Upper lobe of right lung (tissue), 1 donor: Measurements from ENCODE around the gene NSG1. TPM values are rescaled to one million over a fixed set of nuclear protein-coding genes. Genes with fewer than 3 reads are reported as not detected.

ENCODE experiments used
- ATAC-seq: fragments of 200-7000 bp; cut with Tn5 transposase; one replicate; pipeline ENCODE4 v1.9.1; 2020; ENCODE audit warnings: mild to moderate bottlenecking, moderate library complexity
- DNase-seq: peaks from one replicate; pipeline ENCODE4 v3.0.0-alpha.2; 2020
- H3K27ac ChIP-seq: fragments of 200-600 bp; one replicate; pipeline ENCODE4 v1.8.0; 2022
- H3K27me3 ChIP-seq: fragments of 200-600 bp; one replicate; pipeline ENCODE4 v1.8.0; 2022; ENCODE audit warnings: mild to moderate bottlenecking
- H3K36me3 ChIP-seq: fragments of 200-600 bp; one replicate; pipeline ENCODE4 v1.8.0; 2022
- H3K4me1 ChIP-seq: fragments of 200-600 bp; one replicate; pipeline ENCODE4 v1.8.0; 2022
- H3K4me3 ChIP-seq: fragments of 200-600 bp; one replicate; pipeline ENCODE4 v1.8.0; 2022; ENCODE audit warnings: mild to moderate bottlenecking
- H3K9me3 ChIP-seq: fragments of 200-600 bp; one replicate; pipeline ENCODE4 v1.8.0; 2022
- CTCF ChIP-seq: fragments of 200-600 bp; IDR thresholded peaks from one replicate; pipeline ENCODE4 v1.8.0; 2022; ENCODE audit warnings: antibody characterized with exemption
- intact Hi-C: fragments of 100-400 bp; cut with DNase I; formaldehyde crosslinking; loops from one replicate; pipeline ENCODE4 v1.11.0; 2022
- long read RNA-seq: library from polyadenylated mRNA; unstranded; transcript quantifications from one replicate; pipeline ENCODE4 v2.0.0, GENCODE V29; 2021
- total RNA-seq: library from RNA; stranded (reverse); fragmentation: NEBNext Ultra II Directional; extraction: Animal tissue kit (Norgen Biotek cat#: 25700); gene quantifications from one replicate; pipeline ENCODE4 v1.2.1, GENCODE V29; 2021
- donor health status: DM: no; HTN: yes; CAD: no; lungs with severe emphysema.

NSG1 gene
- 1.5 TPM for total RNA-seq
- long read RNA-seq, partial matches to known transcripts, result 0 of 1 reads
- long read RNA-seq, other reads (novel, unspliced or antisense), result 1 of 1 reads

GRCh38 chr4:4386736-4387392 lies at the start of gene NSG1:
NSG1 (plus strand) TSS chr4:4387102; CDS start chr4:4387630, 528 bp downstream.
- H3K27ac ChIP-seq, result no peak within 1 kb of the TSS
- H3K9me3 ChIP-seq, result no peaks in the 10 kb centered on the region
- TF ChIP-seq CTCF, result no peak
- DNase-seq (no peak), ATAC-seq (peak; percentile 28)
- no peaks in the 10 kb centered on the region for H3K36me3 ChIP-seq
- peaks cover 14% of the 10 kb centered on the region for H3K4me1 ChIP-seq
- intact Hi-C loops, result no loop called here
- peak within 1 kb of the TSS; percentile 38 for H3K4me3 ChIP-seq
- H3K27me3 ChIP-seq, result peaks cover 64% of the 10 kb centered on the region

- no peak overlapping the region for H3K4me3 ChIP-seq
- peak; percentile 42 for ATAC-seq
- H3K27me3 ChIP-seq, result no peaks in the 10 kb centered on the region
- H3K9me3 ChIP-seq, result no peaks in the 10 kb centered on the region
- H3K4me1 ChIP-seq, result no peaks in the 10 kb centered on the region
- DNase-seq, result no peak
- no peak overlapping the region for H3K27ac ChIP-seq
- no peak for TF ChIP-seq CTCF
- intact Hi-C loops, result loop anchor here (10.0 kb wide), 1 partner anchor 84 kb away; no protein-coding TSS in a partner anchor
- H3K36me3 ChIP-seq, result no peaks in the 10 kb centered on the region
These were observed 48.5 kb upstream of the NSG1 start for GRCh38 chr4:4338210-4339001.

GRCh38 chr4:4339504-4340085 lies 47.3 kb upstream of the NSG1 start:
- TF ChIP-seq CTCF, result no peak
- Histone ChIP-seq H3K27me3 (no peaks in the 10 kb centered on the region), H3K27ac (no peak overlapping the region), H3K4me3 (no peak overlapping the region), H3K9me3 (no peaks in the 10 kb centered on the region), H3K4me1 (no peaks in the 10 kb centered on the region), H3K36me3 (no peaks in the 10 kb centered on the region)
- DNase-seq, result no peak
- intact Hi-C loops, result loop anchor here (10.0 kb wide), 1 partner anchor 85 kb away; no protein-coding TSS in a partner anchor
- ATAC-seq, result peak; percentile 81

GRCh38 chr4:4341861-4342650 lies 44.8 kb upstream of the NSG1 start:
- no peaks in the 10 kb centered on the region for H3K36me3 ChIP-seq
- H3K4me3 ChIP-seq, result no peak overlapping the region
- H3K9me3 ChIP-seq, result no peaks in the 10 kb centered on the region
- H3K4me1 ChIP-seq, result no peaks in the 10 kb centered on the region
- no peak for TF ChIP-seq CTCF
- H3K27me3 ChIP-seq, result no peaks in the 10 kb centered on the region
- DNase-seq (no peak), ATAC-seq (no peak)
- intact Hi-C loops, result no loop called here
- H3K27ac ChIP-seq, result no peak overlapping the region

GRCh38 chr4:4343038-4343437 lies 43.9 kb upstream of the NSG1 start:
- Histone ChIP-seq H3K4me1 (no peaks in the 10 kb centered on the region), H3K4me3 (no peak overlapping the region), H3K27ac (no peak overlapping the region), H3K36me3 (no peaks in the 10 kb centered on the region), H3K9me3 (no peaks in the 10 kb centered on the region), H3K27me3 (no peaks in the 10 kb centered on the region)
- intact Hi-C loops, result no loop called here
- ATAC-seq (no peak), DNase-seq (no peak)
- TF ChIP-seq CTCF, result no peak
